Measurements from ENCODE around the gene PLPPR5.

DNA sequence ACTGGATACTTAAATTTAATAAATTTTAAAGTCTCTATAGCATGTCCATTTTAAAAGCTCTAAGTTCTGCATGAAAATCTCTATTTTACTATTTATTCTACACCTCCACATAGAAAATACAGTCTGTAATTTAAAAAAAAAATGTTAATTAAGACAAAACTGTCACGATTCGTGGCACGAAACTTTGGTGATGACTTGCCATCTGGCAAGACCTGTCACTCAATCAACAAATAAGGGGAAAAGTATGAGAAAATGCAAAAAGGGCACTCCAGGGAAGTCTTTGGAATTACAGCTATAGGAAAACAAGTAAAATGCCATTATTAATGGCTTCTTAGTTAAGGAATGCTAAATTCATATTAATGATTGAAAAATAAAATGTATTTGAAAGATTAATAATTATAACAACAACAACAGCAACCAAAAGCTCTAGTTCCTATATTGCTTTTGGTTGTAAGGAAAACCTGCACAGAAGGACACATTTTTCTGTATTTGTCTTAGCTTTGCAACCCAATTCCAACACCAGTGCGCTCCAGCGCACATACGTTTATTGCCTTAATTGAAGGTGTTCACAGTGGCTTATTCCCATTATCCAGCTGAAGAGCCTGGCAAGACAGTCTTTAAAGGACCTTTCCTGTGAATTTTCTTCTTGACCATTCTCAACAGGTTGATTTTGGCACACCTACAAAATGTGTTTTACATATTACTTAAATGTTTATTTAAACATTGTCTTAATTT is 107.8 kb downstream of the PLPPR5 start:
- TF ChIP-seq POLR2A (IDR thresholded peaks at IDR 0.05; ENCODE audit: control extremely low read depth in 1 of 2, low read depth in 2 of 2, low read length in 2 of 2) (no peak), JUND (IDR thresholded peaks at IDR 0.05; ENCODE audit: low read length) (no peak), NRF1 (IDR thresholded peaks at IDR 0.05; ENCODE audit: low read depth, low read length) (no peak), EP300 (IDR thresholded peaks at IDR 0.05; ENCODE audit: borderline replicate concordance in 1 of 2, low read depth in 2 of 2, low read length in 2 of 2) (no peak), SUZ12 (IDR thresholded peaks at IDR 0.05; ENCODE audit: low read length) (no peak), RAD21 (IDR thresholded peaks at IDR 0.05 in 1 of 2, conservative IDR thresholded peaks at IDR 0.05 in 1 of 2; ENCODE audit: low read depth in 2 of 2, low read length in 2 of 2) (no peak), EGR1 (IDR thresholded peaks at IDR 0.05; ENCODE audit: borderline replicate concordance, low read depth, low read length) (no peak), SP1 (IDR thresholded peaks at IDR 0.05; ENCODE audit: low read depth, low read length) (no peak), SRF (IDR thresholded peaks at IDR 0.05; ENCODE audit: low read depth, low read length) (no peak), JUN (IDR thresholded peaks at IDR 0.05; ENCODE audit: low read depth, low read length) (no peak)
- TF ChIP-seq, protein P1, sequence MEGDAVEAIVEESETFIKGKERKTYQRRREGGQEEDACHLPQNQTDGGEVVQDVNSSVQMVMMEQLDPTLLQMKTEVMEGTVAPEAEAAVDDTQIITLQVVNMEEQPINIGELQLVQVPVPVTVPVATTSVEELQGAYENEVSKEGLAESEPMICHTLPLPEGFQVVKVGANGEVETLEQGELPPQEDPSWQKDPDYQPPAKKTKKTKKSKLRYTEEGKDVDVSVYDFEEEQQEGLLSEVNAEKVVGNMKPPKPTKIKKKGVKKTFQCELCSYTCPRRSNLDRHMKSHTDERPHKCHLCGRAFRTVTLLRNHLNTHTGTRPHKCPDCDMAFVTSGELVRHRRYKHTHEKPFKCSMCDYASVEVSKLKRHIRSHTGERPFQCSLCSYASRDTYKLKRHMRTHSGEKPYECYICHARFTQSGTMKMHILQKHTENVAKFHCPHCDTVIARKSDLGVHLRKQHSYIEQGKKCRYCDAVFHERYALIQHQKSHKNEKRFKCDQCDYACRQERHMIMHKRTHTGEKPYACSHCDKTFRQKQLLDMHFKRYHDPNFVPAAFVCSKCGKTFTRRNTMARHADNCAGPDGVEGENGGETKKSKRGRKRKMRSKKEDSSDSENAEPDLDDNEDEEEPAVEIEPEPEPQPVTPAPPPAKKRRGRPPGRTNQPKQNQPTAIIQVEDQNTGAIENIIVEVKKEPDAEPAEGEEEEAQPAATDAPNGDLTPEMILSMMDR (IDR thresholded peaks at IDR 0.05; ENCODE audit: control extremely low read depth in 1 of 3, insufficient read depth in 1 of 3, low read depth in 1 of 3, low read length in 3 of 3), result no peak
